ENCODE measurements around the gene SLC23A2.
A peak's percentile ranks its signal among the peaks of the same experiment; 100 is the strongest.
"Not testable (repeated sequence)": the region's sequence is repeated elsewhere in the genome, so short reads cannot be mapped to it uniquely, and the experiment has no call there.

The SLC23A2 gene

DNA sequence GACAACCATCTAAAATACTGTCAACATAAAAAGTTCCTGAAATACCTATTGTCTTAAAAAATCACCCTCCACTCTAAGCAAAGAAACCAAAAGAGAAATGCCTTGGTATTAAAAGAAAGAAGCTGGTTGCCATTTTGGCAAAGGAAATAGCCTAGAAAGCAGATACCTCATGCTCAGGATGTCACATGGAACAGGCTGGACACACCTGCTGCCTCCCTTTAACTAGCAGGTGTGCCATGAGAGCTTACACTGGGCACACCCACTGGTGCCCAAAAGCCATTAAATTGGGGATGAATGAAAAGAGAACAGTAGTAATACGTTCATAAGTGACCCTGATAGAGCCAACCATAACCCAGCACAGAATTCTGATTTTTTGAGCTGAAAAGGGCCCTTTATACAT, 1.5 kb downstream of the SLC23A2 start:
- Mint-ChIP-seq H3K27me3 (peaks cover 2% of the 10 kb centered on the region), H3K27ac (peak overlapping the region; percentile 86), H3K36me3 (ENCODE audit: low read depth) (peaks cover 13% of the 10 kb centered on the region), H3K4me1 (ENCODE audit: low read depth) (peaks cover 45% of the 10 kb centered on the region), H3K4me3 (peak overlapping the region; percentile 88), H3K9me3 (no peaks in the 10 kb centered on the region)
- intact Hi-C loops (cut with micrococcal nuclease), result loop anchor here (5.0 kb wide), 2 partner anchors 58 to 103 kb away; no protein-coding TSS in a partner anchor

DNA sequence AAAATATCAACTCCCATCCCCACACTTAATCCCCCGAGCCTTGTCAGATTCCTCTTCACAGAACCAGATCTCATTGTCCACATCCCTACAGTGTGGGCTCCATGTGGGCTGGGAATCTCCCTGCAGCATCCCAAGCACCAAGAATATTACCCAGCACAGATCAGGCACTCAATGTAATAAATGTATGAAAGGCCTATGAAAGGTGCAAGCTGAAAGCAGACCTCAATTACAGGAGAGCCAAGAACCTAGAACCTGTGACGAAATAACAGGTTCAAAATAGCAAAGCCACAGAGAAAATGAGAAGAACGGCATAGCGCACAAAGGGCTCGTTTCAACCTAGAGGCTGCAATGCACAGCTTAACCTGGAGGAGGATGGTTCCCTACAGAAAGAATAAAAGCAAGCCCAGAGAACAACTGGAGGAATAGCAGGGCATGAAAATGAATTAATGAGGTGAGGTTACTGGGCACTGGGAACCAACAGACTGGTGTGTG, 3.1 kb downstream of the SLC23A2 start:
- peaks cover 13% of the 10 kb centered on the region for H3K36me3 Mint-ChIP-seq (ENCODE audit: low read depth)
- peaks cover 45% of the 10 kb centered on the region for H3K4me1 Mint-ChIP-seq (ENCODE audit: low read depth)
- H3K4me3 Mint-ChIP-seq, result peak overlapping the region; percentile 7
- H3K27me3 Mint-ChIP-seq, result no peaks in the 10 kb centered on the region
- H3K27ac Mint-ChIP-seq, result peak overlapping the region; percentile 24
- no peaks in the 10 kb centered on the region for H3K9me3 Mint-ChIP-seq
- intact Hi-C loops (cut with micrococcal nuclease), result no loop called here

DNA sequence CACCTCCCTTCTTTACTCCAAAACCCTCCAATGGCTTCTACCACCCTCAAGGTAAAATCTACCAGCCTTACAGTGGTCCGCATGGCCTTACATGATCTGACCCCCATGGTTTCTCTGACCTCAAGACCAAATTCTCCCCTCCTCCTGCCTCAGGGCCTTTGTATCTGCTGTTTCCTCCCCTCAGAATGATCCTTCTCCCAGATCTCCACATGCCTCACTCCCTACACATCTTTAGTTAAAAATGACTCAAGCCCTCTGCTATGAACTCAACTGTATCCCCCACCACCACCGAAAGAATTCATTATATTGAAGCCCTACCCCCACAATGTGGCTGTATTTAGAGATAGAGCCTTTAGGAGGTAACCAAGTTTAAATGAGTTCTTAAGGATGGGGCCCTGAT, 4.1 kb downstream of the SLC23A2 start:
- peaks cover 45% of the 10 kb centered on the region for H3K4me1 Mint-ChIP-seq (ENCODE audit: low read depth)
- H3K27ac Mint-ChIP-seq, result no peak overlapping the region
- no peak overlapping the region for H3K4me3 Mint-ChIP-seq
- H3K27me3 Mint-ChIP-seq, result no peaks in the 10 kb centered on the region
- H3K36me3 Mint-ChIP-seq (ENCODE audit: low read depth), result peaks cover 13% of the 10 kb centered on the region
- intact Hi-C loops (cut with micrococcal nuclease), result no loop called here
- H3K9me3 Mint-ChIP-seq, result no peaks in the 10 kb centered on the region

DNA sequence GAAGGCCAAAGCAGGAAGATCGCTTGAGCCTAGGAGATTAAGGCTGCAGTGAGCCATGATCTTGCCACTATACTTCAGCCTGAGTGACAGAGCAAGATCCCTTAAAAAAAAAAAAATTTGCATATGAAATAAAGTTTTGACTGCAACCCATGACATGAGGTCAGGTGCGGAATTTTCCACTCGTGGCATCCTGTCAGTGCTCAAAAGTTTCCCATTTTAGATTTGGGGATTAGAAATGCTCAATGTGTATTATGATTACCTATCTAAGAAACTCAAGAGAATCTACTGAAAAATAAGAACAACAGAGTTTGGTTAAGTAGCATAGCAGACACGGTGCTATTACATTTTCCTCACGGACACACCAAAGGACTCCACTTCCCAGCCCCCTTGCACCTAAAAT, 11.7 kb downstream of the SLC23A2 start:
- H3K36me3 Mint-ChIP-seq (ENCODE audit: low read depth), result peaks cover 15% of the 10 kb centered on the region
- H3K27ac Mint-ChIP-seq, result no peak overlapping the region
- peaks cover 18% of the 10 kb centered on the region for H3K4me1 Mint-ChIP-seq (ENCODE audit: low read depth)
- H3K27me3 Mint-ChIP-seq, result no peaks in the 10 kb centered on the region
- no peak overlapping the region for H3K4me3 Mint-ChIP-seq
- no peaks in the 10 kb centered on the region for H3K9me3 Mint-ChIP-seq
- intact Hi-C loops (cut with micrococcal nuclease), result no loop called here

DNA sequence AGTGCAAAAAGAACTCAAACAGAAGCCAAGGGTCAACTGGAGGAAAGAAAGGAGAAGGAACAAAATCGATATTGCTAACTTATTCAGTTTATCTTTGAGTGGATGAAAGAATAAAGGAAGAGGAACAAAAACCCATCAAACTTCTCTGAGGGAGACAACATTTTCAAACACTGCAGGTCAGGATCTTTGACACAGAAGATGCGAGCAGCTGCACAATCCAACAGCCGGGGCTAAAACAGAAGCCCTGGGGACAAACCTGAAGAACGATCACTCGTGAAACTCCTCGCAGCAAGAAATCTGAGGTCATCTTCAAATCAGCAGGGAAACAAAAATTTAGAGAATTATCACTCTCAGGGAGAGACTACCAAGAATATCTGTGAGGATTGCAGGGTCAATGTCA, 14.2 kb downstream of the SLC23A2 start:
- Mint-ChIP-seq H3K4me3 (no peak overlapping the region), H3K9me3 (no peaks in the 10 kb centered on the region), H3K36me3 (ENCODE audit: low read depth) (peaks cover 24% of the 10 kb centered on the region), H3K27ac (peak overlapping the region; percentile 39), H3K4me1 (ENCODE audit: low read depth) (peaks cover 18% of the 10 kb centered on the region), H3K27me3 (no peaks in the 10 kb centered on the region)
- intact Hi-C loops (cut with micrococcal nuclease), result no loop called here

DNA sequence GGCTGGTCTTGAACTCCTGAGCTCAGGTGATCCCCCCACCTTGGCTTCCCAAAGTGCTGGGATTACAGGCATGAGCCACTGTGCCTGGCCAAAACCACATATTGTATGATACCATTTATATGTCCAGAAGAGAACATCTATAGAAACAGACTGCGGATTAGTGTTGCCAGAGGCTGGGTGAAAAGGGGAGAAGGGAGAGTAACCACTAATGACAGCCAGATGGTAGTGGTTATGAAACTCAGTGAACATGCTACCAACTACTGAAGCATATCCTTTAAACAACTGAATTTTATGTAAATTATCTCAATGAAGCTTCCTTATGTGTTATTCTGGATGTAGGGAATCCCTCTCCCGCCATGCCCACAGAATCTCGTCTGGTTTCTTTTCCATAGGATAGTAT, 15.7 kb downstream of the SLC23A2 start:
- H3K27ac Mint-ChIP-seq, result no peak overlapping the region

DNA sequence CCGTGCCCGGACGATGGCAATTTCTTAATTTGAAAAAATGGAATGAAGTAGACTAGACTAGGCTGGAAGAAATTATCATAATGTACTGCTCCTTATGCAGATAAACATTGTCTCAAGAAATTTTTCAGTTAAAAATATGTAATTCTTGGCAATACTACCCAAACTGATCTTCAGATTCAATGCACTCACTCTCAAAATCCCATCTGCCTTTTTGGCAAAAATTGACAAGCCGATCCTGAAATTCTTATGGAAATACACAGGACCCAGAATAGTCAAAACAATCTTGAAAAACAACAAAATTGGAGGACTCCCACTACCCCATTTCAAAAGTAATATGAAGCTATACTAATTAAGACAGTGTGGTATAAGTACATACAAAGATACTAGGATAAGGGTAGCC, 19.0 kb downstream of the SLC23A2 start:
- Mint-ChIP-seq H3K36me3 (ENCODE audit: low read depth) (peaks cover 9% of the 10 kb centered on the region), H3K4me1 (ENCODE audit: low read depth) (peaks cover 16% of the 10 kb centered on the region), H3K9me3 (no peaks in the 10 kb centered on the region), H3K4me3 (no peak overlapping the region), H3K27ac (no peak overlapping the region), H3K27me3 (no peaks in the 10 kb centered on the region)
- intact Hi-C loops (cut with micrococcal nuclease), result no loop called here

More for the DNA sequence above, 15.7 kb downstream of the SLC23A2 start:
- H3K4me3 Mint-ChIP-seq, result no peak overlapping the region
- no peaks in the 10 kb centered on the region for H3K27me3 Mint-ChIP-seq
- H3K36me3 Mint-ChIP-seq (ENCODE audit: low read depth), result peaks cover 16% of the 10 kb centered on the region
- H3K4me1 Mint-ChIP-seq (ENCODE audit: low read depth), result peaks cover 23% of the 10 kb centered on the region
- intact Hi-C loops (cut with micrococcal nuclease), result no loop called here
- H3K9me3 Mint-ChIP-seq, result no peaks in the 10 kb centered on the region

DNA sequence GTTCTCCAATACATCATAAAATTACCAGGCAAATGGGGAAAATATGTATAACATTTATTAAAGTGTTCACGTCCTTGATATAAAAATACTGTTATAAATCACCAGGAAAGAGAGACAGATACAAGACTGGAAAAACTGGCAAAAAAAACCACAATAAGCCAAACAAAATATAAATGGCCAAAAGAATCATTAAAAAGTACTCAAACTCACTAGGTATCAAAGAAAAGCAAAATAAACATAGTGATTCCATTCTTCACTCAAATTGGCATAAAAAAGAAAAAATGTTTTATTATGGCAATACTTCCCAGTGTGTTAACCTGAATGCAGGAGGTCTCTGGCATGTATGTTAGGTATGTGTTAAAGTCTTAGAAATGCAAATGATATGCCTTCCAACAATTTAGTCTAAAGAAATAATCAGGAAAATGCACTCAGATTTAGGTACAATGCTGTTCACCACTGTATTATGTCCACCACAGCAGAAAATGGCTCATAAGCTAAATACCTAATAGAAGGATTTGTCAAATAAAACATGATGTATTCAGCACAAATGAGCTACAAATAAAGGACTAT, 21.4 kb downstream of the SLC23A2 start:
- no peak overlapping the region for H3K4me3 Mint-ChIP-seq
- intact Hi-C loops (cut with micrococcal nuclease), result no loop called here
- no peak overlapping the region for H3K27ac Mint-ChIP-seq
- no peaks in the 10 kb centered on the region for H3K9me3 Mint-ChIP-seq
- no peaks in the 10 kb centered on the region for H3K27me3 Mint-ChIP-seq
- H3K4me1 Mint-ChIP-seq (ENCODE audit: low read depth), result peaks cover 12% of the 10 kb centered on the region
- peaks cover 9% of the 10 kb centered on the region for H3K36me3 Mint-ChIP-seq (ENCODE audit: low read depth)

DNA sequence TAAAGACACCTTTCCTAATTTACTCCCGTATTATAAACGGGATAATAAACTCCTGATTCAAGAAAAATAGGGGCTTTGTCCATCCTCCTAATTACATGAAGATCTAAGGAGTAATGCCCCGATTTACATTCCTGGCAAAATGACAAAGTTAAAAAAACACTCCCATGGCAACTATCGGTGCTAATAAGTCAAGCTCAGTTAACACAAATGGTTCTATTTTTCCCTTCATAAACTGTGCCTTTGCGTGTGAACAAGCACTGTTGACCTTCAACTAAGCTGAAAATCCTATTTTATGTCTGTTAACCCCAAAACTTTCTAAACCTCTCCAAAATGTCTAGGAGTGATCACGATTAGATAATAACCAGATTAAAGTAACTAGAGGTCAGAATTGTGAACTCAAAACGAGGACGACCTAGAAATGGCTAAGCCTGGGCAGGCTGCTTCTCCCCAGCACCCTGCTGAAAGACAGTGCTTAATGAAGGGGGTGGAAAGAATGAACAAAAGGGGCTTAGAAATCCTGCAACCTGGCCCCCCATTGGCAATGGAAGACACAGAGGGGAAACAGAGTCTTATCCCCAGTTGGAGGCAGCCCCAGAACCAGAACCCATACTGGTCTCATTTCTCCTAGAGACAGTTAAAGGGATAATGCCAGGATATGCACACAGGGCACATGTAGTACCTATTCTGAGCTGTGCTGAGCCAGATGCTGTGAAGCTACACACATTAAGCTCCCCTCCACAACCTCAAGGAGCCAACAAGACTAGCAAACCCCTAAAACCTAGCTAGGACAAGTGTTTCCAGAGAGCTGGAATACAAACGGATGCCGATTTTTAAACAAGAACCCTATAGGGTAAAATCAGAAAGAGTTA, 23.0 kb downstream of the SLC23A2 start:
- peaks cover 25% of the 10 kb centered on the region for H3K4me1 Mint-ChIP-seq (ENCODE audit: low read depth)
- no peak overlapping the region for H3K4me3 Mint-ChIP-seq
- intact Hi-C loops (cut with micrococcal nuclease), result no loop called here
- no peaks in the 10 kb centered on the region for H3K9me3 Mint-ChIP-seq
- peaks cover 8% of the 10 kb centered on the region for H3K36me3 Mint-ChIP-seq (ENCODE audit: low read depth)
- H3K27me3 Mint-ChIP-seq, result no peaks in the 10 kb centered on the region
- H3K27ac Mint-ChIP-seq, result no peak overlapping the region

DNA sequence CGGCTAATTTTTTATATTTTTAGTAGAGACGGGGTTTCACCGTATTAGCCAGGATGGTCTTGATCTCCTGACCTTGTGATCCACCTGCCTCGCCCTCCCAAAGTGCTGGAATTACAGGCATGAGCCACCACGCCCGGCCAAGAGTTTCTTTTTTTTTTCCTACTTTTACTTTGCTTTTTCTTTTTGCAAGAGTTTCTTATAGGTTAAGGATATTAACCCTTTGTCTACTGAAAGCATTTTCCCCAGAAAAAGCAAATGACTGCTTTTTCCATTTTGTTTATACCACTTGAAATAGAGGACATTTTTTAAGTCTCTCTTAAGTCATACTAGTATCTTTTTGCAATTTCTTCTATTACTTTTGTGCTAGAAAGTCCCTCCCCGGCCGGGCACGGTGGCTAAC, 25.3 kb downstream of the SLC23A2 start:
- H3K9me3 Mint-ChIP-seq; H3K27ac Mint-ChIP-seq; intact Hi-C loops (cut with micrococcal nuclease); H3K27me3 Mint-ChIP-seq; H3K36me3 Mint-ChIP-seq (ENCODE audit: low read depth); H3K4me3 Mint-ChIP-seq: not testable (repeated sequence)
- H3K4me1 Mint-ChIP-seq (ENCODE audit: low read depth), result peaks cover 29% of the 10 kb centered on the region

DNA sequence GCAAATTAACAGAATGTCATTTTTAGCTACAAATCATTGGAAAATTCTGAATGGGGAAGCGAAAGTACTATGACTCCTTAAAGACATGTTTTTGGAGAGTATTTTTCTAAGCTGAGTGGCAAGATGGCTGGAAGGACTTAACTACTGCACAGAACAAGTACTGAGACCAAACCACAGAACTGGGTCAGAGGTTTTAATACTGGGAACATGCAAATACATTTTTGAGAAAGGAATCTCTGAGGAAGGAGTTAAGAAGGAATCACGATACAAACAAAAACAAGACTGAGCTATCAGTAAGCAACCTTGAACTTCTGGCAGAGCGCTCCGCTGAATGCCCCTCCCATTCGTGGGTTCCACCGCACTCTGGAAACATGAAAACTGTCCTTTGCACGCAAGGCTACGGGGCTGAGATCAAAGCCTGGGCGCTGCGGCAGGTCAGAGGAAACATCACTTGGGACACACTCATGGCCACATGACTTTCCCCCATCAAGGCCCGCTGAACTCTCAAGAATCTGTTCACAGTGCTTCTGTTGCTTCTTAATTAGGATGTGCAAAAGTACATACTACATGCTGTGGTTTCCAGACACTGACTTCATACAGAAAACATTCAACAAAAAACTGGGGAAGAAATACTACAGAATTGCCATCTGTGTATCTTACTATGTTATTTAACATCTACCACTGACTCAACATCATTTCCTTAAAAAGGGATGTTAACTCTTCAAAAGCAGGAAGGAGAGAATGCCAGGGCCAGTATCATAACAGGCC, 27.8 kb downstream of the SLC23A2 start:
- peaks cover 26% of the 10 kb centered on the region for H3K36me3 Mint-ChIP-seq (ENCODE audit: low read depth)
- no peaks in the 10 kb centered on the region for H3K9me3 Mint-ChIP-seq
- peak overlapping the region; percentile 67 for H3K4me3 Mint-ChIP-seq
- H3K4me1 Mint-ChIP-seq (ENCODE audit: low read depth), result peaks cover 29% of the 10 kb centered on the region
- peak overlapping the region; percentile 87 for H3K27ac Mint-ChIP-seq
- no peaks in the 10 kb centered on the region for H3K27me3 Mint-ChIP-seq
- intact Hi-C loops (cut with micrococcal nuclease), result loop anchor here (5.0 kb wide), 1 partner anchor 119 kb away; no protein-coding TSS in a partner anchor

DNA sequence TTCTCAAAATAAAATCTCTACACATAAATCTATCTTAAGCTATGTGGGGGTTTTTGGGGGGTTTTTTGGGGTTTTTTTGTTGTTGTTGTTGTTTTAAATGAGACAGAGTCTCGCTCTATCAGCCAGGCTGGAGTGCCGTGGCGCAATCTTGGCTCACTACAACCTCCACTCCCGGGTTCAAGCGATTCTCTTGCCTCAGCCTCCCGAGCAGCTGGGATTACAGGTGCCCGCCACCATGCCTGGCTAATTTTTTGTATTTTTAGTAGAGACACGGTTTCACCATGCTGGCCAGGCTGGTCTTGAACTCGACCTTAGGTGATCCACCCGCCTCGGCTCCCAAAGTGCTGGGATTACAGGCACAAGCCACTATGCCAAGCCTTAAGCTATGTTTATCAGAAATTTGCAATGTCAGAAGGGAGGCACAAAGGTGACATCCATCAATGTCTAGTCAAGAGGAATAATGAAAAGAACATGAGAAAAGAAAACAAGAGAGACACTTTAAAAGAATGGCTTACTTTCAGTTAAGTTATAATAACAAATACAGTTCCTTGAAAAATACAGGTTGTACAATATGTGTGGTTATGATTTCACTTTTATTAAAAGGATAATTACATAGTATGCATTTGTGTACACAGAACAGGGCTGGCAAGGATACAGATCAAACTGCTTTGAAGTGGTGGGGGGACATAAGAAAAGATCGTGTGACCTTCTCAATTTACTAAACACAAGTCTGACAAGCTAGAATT, 28.6 kb downstream of the SLC23A2 start:
- Mint-ChIP-seq H3K4me1 (ENCODE audit: low read depth) (peaks cover 36% of the 10 kb centered on the region), H3K27ac (peak overlapping the region; percentile 87), H3K36me3 (ENCODE audit: low read depth) (peaks cover 34% of the 10 kb centered on the region), H3K27me3 (no peaks in the 10 kb centered on the region), H3K4me3 (no peak overlapping the region), H3K9me3 (no peaks in the 10 kb centered on the region)
- intact Hi-C loops (cut with micrococcal nuclease), result loop anchor here (5.0 kb wide), 1 partner anchor 120 kb away; no protein-coding TSS in a partner anchor

DNA sequence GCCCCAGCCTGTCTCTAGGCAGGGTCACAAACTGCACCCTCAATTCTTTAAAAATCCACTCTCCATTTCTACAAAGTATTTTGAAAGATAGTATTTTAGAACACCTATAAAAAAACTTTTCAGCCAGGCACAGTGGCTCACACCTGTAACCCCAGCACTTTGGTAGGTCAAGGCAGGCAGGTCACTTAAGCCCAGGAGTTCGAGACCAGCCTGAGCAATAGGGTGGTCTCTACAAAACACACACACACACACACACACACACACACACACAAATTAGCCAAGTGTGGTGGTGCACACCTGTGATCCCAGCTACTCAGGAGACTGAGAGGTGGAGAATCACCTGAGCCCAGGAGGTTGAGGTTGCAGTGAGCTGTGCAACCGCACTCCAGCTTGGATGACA, 30.2 kb downstream of the SLC23A2 start:
- no peaks in the 10 kb centered on the region for H3K9me3 Mint-ChIP-seq
- H3K4me3 Mint-ChIP-seq, result no peak overlapping the region
- intact Hi-C loops (cut with micrococcal nuclease), result loop anchor here (5.0 kb wide), 1 partner anchor 121 kb away; no protein-coding TSS in a partner anchor
- no peak overlapping the region for H3K27ac Mint-ChIP-seq
- H3K27me3 Mint-ChIP-seq, result no peaks in the 10 kb centered on the region
- H3K4me1 Mint-ChIP-seq (ENCODE audit: low read depth), result peaks cover 40% of the 10 kb centered on the region
- peaks cover 44% of the 10 kb centered on the region for H3K36me3 Mint-ChIP-seq (ENCODE audit: low read depth)
